Right lobe of liver (tissue), 4 donors: ENCODE measurements around the gene TMSB10.

Source experiments
- POLR2A ChIP-seq: fragments of 450-650 bp; IDR thresholded peaks from one replicate; pipeline ENCODE4 v1.6.1; 2017; ENCODE audit warnings: antibody characterized with exemption, mild to moderate bottlenecking
- TF ChIP-seq, protein P1 (sequence below), 4 donors: fragments of 200-600 bp in 3 of 4; fragments of 450-650 bp in 1 of 4; IDR thresholded peaks; one replicate each; pipeline versions ENCODE4 v1.5.1 to v1.8.0; 2016 to 2022; ENCODE audit warnings: antibody characterized with exemption in 4 of 4, mild to moderate bottlenecking in 2 of 4
- donor health status: DM: no; HTN: no; CAD: no.
- donor health status: DM: no; HTN: no; CAD: no.
- donor health status: DM: no; HTN: yes; CAD: no.

- TF ChIP-seq, protein P1, sequence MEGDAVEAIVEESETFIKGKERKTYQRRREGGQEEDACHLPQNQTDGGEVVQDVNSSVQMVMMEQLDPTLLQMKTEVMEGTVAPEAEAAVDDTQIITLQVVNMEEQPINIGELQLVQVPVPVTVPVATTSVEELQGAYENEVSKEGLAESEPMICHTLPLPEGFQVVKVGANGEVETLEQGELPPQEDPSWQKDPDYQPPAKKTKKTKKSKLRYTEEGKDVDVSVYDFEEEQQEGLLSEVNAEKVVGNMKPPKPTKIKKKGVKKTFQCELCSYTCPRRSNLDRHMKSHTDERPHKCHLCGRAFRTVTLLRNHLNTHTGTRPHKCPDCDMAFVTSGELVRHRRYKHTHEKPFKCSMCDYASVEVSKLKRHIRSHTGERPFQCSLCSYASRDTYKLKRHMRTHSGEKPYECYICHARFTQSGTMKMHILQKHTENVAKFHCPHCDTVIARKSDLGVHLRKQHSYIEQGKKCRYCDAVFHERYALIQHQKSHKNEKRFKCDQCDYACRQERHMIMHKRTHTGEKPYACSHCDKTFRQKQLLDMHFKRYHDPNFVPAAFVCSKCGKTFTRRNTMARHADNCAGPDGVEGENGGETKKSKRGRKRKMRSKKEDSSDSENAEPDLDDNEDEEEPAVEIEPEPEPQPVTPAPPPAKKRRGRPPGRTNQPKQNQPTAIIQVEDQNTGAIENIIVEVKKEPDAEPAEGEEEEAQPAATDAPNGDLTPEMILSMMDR (IDR thresholded peaks at IDR 0.05) = no peak
- TF ChIP-seq POLR2A = no peak
These were observed 25.7 kb upstream of the TMSB10 start for GRCh38 chr2:84879584-84880394.
